HG03159 (cell line): ENCODE measurements around the gene SOCS1.
A peak's percentile ranks its signal among the peaks of the same experiment; 100 is the strongest.
"Not testable (repeated sequence)": the region's sequence is repeated elsewhere in the genome, so short reads cannot be mapped to it uniquely, and the experiment has no call there.

Experiments
- ATAC-seq: cut with Tn5 transposase; IDR thresholded peaks from one replicate; pipeline ENCODE4 v1.9.1; 2021; ENCODE audit warnings: mild to moderate bottlenecking, moderate library complexity; ENCODE audit not compliant: unreplicated experiment

SOCS1 gene

GRCh38 chr16:11231367-11231970 is 24.5 kb downstream of the SOCS1 start:
- no peak for ATAC-seq

- ATAC-seq, result no peak
Measured at GRCh38 chr16:11229906-11230305, 26.1 kb downstream of the SOCS1 start.

- ATAC-seq, result no peak
Measured at GRCh38 chr16:11229432-11229831, 26.6 kb downstream of the SOCS1 start.

GRCh38 chr16:11225677-11226549 is 30.1 kb downstream of the SOCS1 start:
- no peak for ATAC-seq

GRCh38 chr16:11224894-11225676 is 30.9 kb downstream of the SOCS1 start:
- ATAC-seq, result peak; percentile 81

GRCh38 chr16:11224096-11224893 is 31.7 kb downstream of the SOCS1 start:
- peak; percentile 37 for ATAC-seq

- ATAC-seq, result not testable (repeated sequence)
Measured at GRCh38 chr16:11220507-11220906, 35.5 kb downstream of the SOCS1 start.

GRCh38 chr16:11219178-11219577 is 36.8 kb downstream of the SOCS1 start:
- ATAC-seq, result no peak

GRCh38 chr16:11218604-11218962 is 37.4 kb downstream of the SOCS1 start:
- no peak for ATAC-seq

- no peak for ATAC-seq
Measured at GRCh38 chr16:11217651-11218603, 38.1 kb downstream of the SOCS1 start.

GRCh38 chr16:11215935-11216556 is 40.0 kb downstream of the SOCS1 start:
- ATAC-seq, result no peak

GRCh38 chr16:11213799-11214198 is 42.2 kb downstream of the SOCS1 start:
- no peak for ATAC-seq

GRCh38 chr16:11213373-11213772 is 42.6 kb downstream of the SOCS1 start:
- no peak for ATAC-seq

GRCh38 chr16:11212798-11213196 is 43.2 kb downstream of the SOCS1 start:
- no peak for ATAC-seq

- ATAC-seq, result no peak
Measured at GRCh38 chr16:11211977-11212797, 43.8 kb downstream of the SOCS1 start.

- ATAC-seq, result no peak
Measured at GRCh38 chr16:11211061-11211976, 44.7 kb downstream of the SOCS1 start.

- ATAC-seq, result no peak
Measured at GRCh38 chr16:11210260-11210659, 45.7 kb downstream of the SOCS1 start.
